Ascending aorta (tissue), 2 donors: ENCODE data around the gene NCOA1. TPM values are rescaled to one million over a fixed set of nuclear protein-coding genes. Genes with fewer than 3 reads are reported as not detected.

Source experiments
- DNase-seq, 2 donors: peaks; one replicate each; pipeline ENCODE4 v3.0.0-alpha.2; 2019; ENCODE audit warnings: low spot score in 2 of 2
- H3K27ac ChIP-seq, 2 donors: fragments of 200-600 bp; sonication (generic); one replicate each; pipeline ENCODE4 v1.5.1; 2016 to 2017; ENCODE audit warnings: mild to moderate bottlenecking in 1 of 2
- H3K27me3 ChIP-seq: fragments of 200-600 bp; sonication (generic); one replicate; pipeline ENCODE4 v1.5.1; 2017
- H3K36me3 ChIP-seq, 2 donors: fragments of 200-600 bp; sonication (generic); one replicate each; pipeline ENCODE4 v1.5.1; 2016
- H3K4me1 ChIP-seq, 2 donors: fragments of 200-600 bp; sonication (generic); one replicate each; pipeline ENCODE4 v1.5.1; 2016 to 2017; ENCODE audit warnings: mild to moderate bottlenecking in 1 of 2
- H3K4me3 ChIP-seq, 2 donors: fragments of 200-600 bp; sonication (generic); one replicate each; pipeline ENCODE4 v1.5.1; 2016 to 2017; ENCODE audit warnings: mild to moderate bottlenecking in 1 of 2
- H3K9me3 ChIP-seq, 2 donors: fragments of 200-600 bp; sonication (generic); one replicate each; pipeline ENCODE4 v1.5.1; 2016
- intact Hi-C: fragments of 100-400 bp; cut with DNase I; formaldehyde crosslinking; loops from one replicate; pipeline ENCODE4 v1.15.1; 2023
- total RNA-seq: library from RNA; depleted of rRNA; stranded (reverse); fragments of >200 nt; gene quantifications from one replicate; pipeline ENCODE4 v1.1.0, GENCODE V29; 2016
- TF ChIP-seq, protein P1 (sequence below), 3 experiments: fragments of 200-600 bp in 2 of 3; fragments of 450-650 bp in 1 of 3; sonication (generic) in 2 of 3; IDR thresholded peaks; one replicate each; pipeline ENCODE4 v1.5.1; 2016 to 2019; ENCODE audit warnings: antibody characterized with exemption in 3 of 3, mild to moderate bottlenecking in 1 of 3, moderate library complexity in 1 of 3

Gene NCOA1
- total RNA-seq, 1 donor from 2014 or later: 19.3 TPM

- Histone ChIP-seq H3K36me3 (peaks cover 2 to 13% of the 10 kb centered on the region in 2 donors), H3K9me3 (no peaks in the 10 kb centered on the region), H3K4me1 (peaks cover 0 to 8% of the 10 kb centered on the region in 2 donors), H3K27me3 (no peaks in the 10 kb centered on the region), H3K4me3 (no peak overlapping the region), H3K27ac (no peak overlapping the region)
- TF ChIP-seq, protein P1, sequence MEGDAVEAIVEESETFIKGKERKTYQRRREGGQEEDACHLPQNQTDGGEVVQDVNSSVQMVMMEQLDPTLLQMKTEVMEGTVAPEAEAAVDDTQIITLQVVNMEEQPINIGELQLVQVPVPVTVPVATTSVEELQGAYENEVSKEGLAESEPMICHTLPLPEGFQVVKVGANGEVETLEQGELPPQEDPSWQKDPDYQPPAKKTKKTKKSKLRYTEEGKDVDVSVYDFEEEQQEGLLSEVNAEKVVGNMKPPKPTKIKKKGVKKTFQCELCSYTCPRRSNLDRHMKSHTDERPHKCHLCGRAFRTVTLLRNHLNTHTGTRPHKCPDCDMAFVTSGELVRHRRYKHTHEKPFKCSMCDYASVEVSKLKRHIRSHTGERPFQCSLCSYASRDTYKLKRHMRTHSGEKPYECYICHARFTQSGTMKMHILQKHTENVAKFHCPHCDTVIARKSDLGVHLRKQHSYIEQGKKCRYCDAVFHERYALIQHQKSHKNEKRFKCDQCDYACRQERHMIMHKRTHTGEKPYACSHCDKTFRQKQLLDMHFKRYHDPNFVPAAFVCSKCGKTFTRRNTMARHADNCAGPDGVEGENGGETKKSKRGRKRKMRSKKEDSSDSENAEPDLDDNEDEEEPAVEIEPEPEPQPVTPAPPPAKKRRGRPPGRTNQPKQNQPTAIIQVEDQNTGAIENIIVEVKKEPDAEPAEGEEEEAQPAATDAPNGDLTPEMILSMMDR (IDR thresholded peaks at IDR 0.05): no peak
- intact Hi-C loops: loop anchor here (5.0 kb wide), 1 partner anchor 231 kb away; the partner anchor contains the start of gene NCOA1
- no peak for DNase-seq
Observed at GRCh38 chr2:24723665-24724064, 232.6 kb downstream of the NCOA1 start.

GRCh38 chr2:24724111-24724775, 233.2 kb downstream of the NCOA1 start:
- H3K4me3 ChIP-seq: no peak overlapping the region
- H3K36me3 ChIP-seq: peaks cover 2 to 18% of the 10 kb centered on the region in 2 donors
- DNase-seq: no peak
- peaks cover 0 to 8% of the 10 kb centered on the region in 2 donors for H3K4me1 ChIP-seq
- no peaks in the 10 kb centered on the region for H3K27me3 ChIP-seq
- H3K9me3 ChIP-seq: no peaks in the 10 kb centered on the region
- TF ChIP-seq, protein P1 (IDR thresholded peaks at IDR 0.05): no peak
- intact Hi-C loops: loop anchor here (5.0 kb wide), 1 partner anchor 232 kb away; the partner anchor contains the start of gene NCOA1
- H3K27ac ChIP-seq: no peak overlapping the region

DNA sequence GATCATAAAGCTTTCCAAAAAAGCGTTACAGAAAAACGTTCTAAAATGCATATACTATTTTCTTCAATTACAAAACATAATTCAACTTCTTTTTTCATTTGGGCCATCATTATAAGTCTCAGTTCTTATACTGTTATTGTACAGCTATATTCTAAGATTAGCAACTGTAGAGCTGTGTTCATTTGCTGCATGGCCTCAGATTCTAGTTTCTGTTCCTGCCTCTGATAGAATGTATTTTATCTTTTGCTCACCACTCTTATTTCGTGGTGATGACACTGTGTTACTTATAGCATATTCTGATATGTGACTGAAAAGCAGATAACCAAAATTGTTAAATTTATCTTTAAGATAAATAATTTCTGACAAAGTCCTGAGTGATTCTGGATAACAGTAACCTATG, 234.9 kb downstream of the NCOA1 start:
- Histone ChIP-seq H3K4me3 (no peak overlapping the region), H3K27me3 (no peaks in the 10 kb centered on the region), H3K36me3 (peaks cover 11 to 27% of the 10 kb centered on the region in 2 donors), H3K27ac (no peak overlapping the region), H3K9me3 (no peaks in the 10 kb centered on the region), H3K4me1 (peaks cover 0 to 8% of the 10 kb centered on the region in 2 donors)
- TF ChIP-seq, protein P1 (IDR thresholded peaks at IDR 0.05): no peak
- intact Hi-C loops: no loop called here
- DNase-seq: no peak

- Histone ChIP-seq H3K4me3 (no peak overlapping the region), H3K9me3 (no peaks in the 10 kb centered on the region), H3K36me3 (peaks cover 11 to 32% of the 10 kb centered on the region in 2 donors), H3K27ac (no peak overlapping the region), H3K4me1 (no peaks in the 10 kb centered on the region), H3K27me3 (no peaks in the 10 kb centered on the region)
- intact Hi-C loops: no loop called here
- TF ChIP-seq, protein P1 (IDR thresholded peaks at IDR 0.05): no peak
- no peak for DNase-seq
Observed at GRCh38 chr2:24730481-24730880, 239.4 kb downstream of the NCOA1 start.

GRCh38 chr2:24731040-24731439, 240.0 kb downstream of the NCOA1 start:
- H3K9me3 ChIP-seq: no peaks in the 10 kb centered on the region
- no peaks in the 10 kb centered on the region for H3K4me1 ChIP-seq
- no peak overlapping the region for H3K27ac ChIP-seq
- peaks cover 11 to 34% of the 10 kb centered on the region in 2 donors for H3K36me3 ChIP-seq
- intact Hi-C loops: no loop called here
- TF ChIP-seq, protein P1 (IDR thresholded peaks at IDR 0.05): no peak
- no peaks in the 10 kb centered on the region for H3K27me3 ChIP-seq
- H3K4me3 ChIP-seq: no peak overlapping the region
- DNase-seq: no peak
